GM19452 (cell line): ENCODE results near the gene ASIC1.

Experiments
- ATAC-seq: cut with Tn5 transposase; IDR thresholded peaks from one replicate; pipeline ENCODE4 v1.9.1; 2021; ENCODE audit not compliant: unreplicated experiment

Gene ASIC1

DNA sequence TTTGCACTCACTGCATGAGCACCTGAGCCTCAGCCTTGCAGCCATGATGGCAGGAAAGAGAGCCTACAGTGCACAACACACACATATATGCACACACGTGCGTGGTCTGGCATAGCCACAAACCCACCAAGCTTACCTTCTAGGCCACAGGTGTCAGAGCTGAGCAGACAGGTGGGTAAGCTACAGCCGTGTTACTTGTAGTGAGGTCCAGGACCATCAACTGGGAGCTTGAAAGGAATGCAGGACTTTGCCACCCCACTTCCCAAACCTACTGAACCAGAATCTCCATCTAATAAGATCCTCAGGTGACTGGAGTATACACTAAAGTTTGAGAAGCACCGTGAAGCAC, 2.7 kb downstream of the ASIC1 start:
- no peak for ATAC-seq

GRCh38 chr12:50061171-50061570, 3.8 kb downstream of the ASIC1 start:
- no peak for ATAC-seq

GRCh38 chr12:50061946-50062686, 4.7 kb downstream of the ASIC1 start:
- ATAC-seq, result no peak

DNA sequence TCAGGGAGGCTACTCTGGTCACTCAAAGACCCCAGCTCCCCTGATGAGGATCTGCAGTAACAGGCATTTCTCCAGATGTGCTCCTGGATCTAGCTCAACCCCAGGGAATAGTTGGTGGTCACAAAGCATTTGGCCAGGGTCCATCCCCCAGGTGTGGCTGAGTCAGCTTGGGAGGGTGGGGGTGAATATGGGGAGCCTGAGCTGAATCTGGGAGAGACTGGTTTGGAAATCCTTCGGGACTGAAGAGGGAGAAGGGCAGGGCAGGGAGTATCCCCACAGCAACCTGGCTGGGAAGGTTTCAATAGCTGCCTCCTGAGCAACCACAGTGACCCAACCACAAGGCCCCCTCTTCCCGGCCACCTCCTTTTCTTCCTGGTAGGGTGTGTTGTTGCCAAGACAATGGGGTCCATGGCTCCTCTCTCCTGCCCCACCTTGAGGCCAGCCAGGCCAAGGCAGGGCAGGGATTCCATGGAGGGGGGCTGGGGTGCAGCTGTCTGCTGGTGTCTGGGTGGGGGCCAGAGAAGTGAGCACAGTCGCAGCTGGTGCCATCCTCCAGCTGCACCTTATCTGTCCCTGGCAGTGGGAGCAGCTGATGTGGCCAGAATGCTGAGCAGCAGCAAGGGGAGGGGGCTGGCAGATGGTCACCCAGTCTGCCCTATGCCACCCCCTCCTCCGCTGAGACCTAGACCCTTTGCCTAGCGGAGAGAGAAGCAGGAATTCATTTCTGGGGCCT, 5.5 kb downstream of the ASIC1 start:
- no peak for ATAC-seq

- no peak for ATAC-seq
Measured at GRCh38 chr12:50065726-50066310, 8.4 kb downstream of the ASIC1 start.

- ATAC-seq, result no peak
Measured at GRCh38 chr12:50066402-50066801, 9.0 kb downstream of the ASIC1 start.

- ATAC-seq, result no peak
Measured at GRCh38 chr12:50069069-50069468, 11.7 kb downstream of the ASIC1 start.

DNA sequence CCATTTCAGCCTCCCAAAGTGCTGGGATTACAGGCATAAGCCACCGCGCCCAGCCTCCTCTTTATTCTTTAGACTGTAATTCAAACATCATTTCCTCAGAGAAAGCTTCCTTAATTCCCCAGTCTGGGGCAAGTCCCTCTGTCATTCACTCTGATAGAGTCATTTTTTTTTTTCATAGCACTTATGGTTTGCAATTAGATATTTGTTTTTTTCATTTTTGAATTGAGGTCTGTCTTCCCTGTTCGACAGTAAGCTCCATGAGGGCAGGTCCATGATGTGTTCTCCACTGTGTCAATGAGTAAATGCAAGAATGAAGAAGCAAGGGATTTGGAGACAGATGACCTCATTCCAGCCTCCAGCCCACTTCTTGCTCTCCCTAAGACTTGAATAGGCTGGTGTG, 12.1 kb downstream of the ASIC1 start:
- no peak for ATAC-seq

DNA sequence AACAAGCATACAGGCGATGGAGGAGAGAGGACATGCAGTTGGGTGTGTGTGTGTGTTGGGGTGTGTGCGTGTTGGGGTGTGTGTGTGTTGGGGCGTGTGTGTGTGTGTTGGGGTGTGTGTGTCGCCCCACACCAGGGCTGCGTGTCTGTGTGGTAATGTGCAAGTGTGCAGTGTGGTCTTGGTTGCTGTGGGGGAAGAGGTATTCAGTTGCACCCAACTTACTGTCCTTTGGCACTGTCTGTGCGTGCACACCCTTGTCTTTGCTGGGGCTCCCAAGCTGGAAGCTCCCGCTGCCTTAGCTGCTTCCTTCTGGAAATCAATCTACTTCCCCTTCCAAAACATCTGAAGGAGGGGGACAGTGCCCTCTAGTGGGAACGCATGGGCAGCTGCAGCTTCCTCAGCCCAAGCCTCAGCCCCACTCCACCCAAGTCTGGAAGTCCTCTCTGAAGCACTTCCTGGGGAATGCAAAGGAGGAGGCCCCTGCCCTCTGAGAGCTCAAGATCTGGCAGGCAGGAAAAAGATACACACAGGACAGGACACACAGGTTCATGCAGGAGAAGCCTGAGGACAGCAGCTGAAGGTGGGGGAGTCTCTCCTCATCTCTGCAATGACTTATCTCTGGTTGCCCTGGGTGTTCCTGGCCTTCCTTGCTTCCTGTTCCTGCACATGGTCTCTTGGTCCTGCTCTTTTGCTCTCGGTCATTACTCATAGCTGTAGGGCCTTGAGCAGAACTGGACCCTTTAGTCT, 13.1 kb downstream of the ASIC1 start:
- ATAC-seq, result no peak

GRCh38 chr12:50072198-50072907, 15.0 kb downstream of the ASIC1 start:
- no peak for ATAC-seq

DNA sequence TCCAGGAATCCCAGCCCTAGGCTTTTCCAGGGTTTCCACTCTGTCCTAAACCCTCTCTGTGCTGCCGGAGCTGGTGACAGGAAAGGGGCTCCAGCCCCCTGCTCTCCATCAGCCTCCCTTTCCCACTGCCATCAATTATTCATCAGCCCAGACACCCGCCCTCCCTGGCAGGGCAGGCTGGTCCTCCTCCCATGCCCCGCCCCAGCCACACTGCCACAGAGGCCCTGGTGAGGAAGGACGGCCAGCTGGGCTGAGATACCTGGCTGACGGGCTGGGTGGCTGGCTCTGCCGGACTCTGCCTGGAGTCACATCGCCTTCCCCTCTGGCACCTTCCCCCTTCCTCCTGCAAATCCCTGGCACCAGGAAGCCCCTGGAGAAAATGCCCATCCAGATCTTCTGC, 15.8 kb downstream of the ASIC1 start:
- ATAC-seq, result no peak

GRCh38 chr12:50073712-50074111, 16.3 kb downstream of the ASIC1 start:
- ATAC-seq, result no peak

- peak; percentile 61 for ATAC-seq
Measured at GRCh38 chr12:50074936-50075807, 17.8 kb downstream of the ASIC1 start.

DNA sequence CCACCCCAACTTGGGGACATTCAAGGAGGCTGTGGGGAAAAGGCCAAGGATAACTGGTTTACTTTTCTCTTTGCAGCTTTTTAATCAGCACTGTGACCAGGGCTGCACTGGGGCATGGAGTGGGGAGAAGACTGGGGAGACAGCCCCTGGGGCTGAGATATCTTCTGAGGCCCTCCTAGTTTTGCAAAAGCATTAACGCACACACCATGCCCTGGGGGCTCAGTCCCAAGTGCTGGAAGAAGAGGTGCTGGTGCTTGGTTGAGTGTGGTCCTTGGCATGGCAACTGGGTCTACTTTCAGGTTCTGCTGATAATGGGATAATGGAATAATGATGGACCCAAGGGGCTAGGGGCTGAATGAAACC, 18.4 kb downstream of the ASIC1 start:
- no peak for ATAC-seq

GRCh38 chr12:50077099-50077498, 19.7 kb downstream of the ASIC1 start:
- ATAC-seq, result no peak

GRCh38 chr12:50078281-50078680, 20.9 kb downstream of the ASIC1 start:
- ATAC-seq, result no peak

DNA sequence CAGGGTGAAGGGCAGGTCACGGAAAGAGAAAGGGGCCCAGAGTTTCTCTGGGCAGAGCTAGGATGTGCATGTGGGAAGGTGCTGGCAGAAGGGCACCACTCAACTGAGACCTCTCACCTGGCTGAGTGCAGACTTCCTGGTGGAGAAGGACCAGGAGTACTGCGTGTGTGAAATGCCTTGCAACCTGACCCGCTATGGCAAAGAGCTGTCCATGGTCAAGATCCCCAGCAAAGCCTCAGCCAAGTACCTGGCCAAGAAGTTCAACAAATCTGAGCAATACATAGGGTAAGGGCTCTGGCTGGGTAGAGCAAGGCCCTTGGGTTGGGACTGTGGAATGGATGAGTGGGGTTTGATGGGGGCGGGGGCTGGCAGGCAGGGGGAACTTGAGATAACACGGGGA, 22.4 kb downstream of the ASIC1 start:
- no peak for ATAC-seq

DNA sequence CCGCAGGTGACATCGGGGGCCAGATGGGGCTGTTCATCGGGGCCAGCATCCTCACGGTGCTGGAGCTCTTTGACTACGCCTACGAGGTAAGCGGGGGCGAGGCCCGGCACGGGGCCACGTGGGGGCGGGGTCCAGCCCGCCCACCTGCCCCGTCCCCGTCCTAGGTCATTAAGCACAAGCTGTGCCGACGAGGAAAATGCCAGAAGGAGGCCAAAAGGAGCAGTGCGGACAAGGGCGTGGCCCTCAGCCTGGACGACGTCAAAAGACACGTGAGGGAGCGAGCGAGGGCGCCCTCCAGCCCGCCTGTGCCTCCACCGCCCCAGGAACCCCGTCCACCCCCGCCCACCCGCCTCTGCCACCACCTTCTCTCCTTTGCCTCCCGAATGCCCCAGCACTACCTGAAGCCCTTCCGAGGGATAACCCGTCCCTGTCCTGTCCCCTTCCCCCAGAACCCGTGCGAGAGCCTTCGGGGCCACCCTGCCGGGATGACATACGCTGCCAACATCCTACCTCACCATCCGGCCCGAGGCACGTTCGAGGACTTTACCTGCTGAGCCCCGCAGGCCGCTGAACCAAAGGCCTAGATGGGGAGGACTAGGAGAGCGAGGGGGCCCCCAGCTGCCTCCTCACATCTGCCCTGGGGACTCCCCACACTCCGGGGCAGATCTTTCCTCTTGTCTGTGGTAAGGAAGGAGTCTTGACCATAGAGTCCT, 23.9 kb downstream of the ASIC1 start:
- no peak for ATAC-seq

- no peak for ATAC-seq
Measured at GRCh38 chr12:50082644-50083043, 25.2 kb downstream of the ASIC1 start.

GRCh38 chr12:50083301-50083700, 25.9 kb downstream of the ASIC1 start:
- no peak for ATAC-seq
